HG02870 (cell line): ENCODE data around the gene COA6.
"Not testable (repeated sequence)": the region's sequence is repeated elsewhere in the genome, so short reads cannot be mapped to it uniquely, and the experiment has no call there.

Source experiments
- ATAC-seq: cut with Tn5 transposase; IDR thresholded peaks from one replicate; pipeline ENCODE4 v1.9.1; 2021; ENCODE audit warnings: mild to moderate bottlenecking, moderate library complexity; ENCODE audit not compliant: unreplicated experiment

The COA6 gene, protein sequence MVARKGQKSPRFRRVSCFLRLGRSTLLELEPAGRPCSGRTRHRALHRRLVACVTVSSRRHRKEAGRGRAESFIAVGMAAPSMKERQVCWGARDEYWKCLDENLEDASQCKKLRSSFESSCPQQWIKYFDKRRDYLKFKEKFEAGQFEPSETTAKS

GRCh38 chr1:234373064-234373958 is at the start of gene COA6:
Gene COA6 (plus strand): TSS chr1:234373456. CDS start chr1:234373467, 11 bp downstream.
- ATAC-seq = peak; percentile 93

GRCh38 chr1:234324821-234325220 is 48.4 kb upstream of the COA6 start:
- no peak for ATAC-seq

GRCh38 chr1:234325878-234326496 is 47.3 kb upstream of the COA6 start:
- ATAC-seq = no peak

- peak; percentile 74 for ATAC-seq
Observed at GRCh38 chr1:234326497-234327366, 46.5 kb upstream of the COA6 start.

DNA sequence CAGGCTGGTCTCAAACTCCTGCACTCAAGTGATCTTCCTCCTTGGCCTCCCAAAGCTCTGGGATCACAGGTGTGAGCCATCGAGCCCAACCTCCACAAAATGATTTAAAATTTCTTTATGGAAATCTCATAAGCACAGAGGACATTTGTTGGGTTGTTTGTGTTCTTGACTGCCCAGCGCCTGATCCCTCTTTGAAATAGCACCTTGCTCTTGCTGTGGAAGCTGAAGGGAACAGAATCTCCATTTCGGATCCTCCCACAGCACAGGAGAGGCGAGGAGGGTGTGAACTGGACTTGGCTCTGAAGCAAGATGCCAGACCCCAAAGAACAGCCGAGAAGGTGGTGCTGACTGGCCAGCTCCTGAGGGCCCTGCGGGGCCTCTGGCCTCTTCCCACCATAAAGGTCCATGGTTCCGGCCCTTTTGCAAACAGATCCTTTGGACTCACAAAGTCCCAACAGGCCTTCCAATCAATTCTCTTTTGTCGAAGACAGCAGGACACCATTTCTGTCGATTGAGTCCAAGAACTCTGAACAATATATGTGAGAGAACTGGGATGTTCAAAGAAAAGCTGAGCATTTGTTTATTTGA is 45.6 kb upstream of the COA6 start:
- no peak for ATAC-seq

DNA sequence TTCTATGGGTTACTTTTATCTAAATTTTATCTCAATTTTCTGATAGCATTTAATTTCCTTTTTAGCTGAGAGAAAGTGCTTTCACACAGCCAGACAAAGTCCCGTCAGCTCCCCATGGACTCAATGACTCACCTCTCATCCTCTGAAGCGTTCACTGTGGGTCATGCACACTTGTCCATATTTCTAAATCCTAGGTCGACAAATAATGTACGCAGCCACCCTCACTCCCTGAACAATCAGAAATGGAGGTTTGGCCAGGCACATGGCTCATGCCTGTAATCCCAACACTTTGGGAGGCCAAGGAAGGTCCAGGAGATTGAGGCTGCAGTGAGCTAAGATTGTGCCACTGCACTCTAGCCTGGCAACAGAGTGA is 42.4 kb upstream of the COA6 start:
- no peak for ATAC-seq

DNA sequence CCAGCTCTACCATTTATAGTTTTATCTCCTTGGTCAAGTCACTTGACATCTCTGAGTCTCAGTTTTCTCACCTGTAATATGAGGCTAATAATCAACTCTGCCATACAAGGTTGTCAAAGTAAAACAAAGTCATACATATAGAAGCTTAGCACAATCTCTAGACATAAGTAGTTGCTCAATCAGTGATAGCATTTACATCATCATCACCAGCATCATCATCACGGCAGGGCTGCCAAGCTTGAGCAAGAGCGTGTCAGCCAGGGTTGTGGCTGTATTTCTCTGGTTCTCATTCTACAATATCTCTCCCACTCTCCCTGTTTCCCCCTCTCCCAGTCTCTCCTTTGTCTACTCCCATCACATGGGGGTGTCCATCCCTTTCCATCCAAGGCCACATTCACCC is 41.7 kb upstream of the COA6 start:
- no peak for ATAC-seq

DNA sequence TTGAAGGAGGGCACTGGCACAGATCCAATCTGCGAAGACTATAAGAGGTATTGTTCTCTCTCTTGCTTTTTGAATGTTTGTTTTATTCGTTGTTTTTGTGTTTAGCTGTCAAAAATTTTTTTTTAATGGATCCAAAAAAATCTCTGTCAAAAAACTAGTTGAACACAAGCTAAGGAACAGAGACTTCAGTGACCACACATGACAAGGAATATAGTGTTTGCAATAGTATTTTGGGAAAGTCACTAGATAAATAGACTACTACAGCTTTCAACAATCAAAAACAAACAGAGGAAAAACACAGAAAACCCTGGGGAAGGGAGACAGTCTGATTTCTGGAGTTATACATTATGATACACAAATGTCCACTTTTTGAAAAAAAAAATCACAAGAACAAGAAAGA is 36.9 kb upstream of the COA6 start:
- no peak for ATAC-seq

DNA sequence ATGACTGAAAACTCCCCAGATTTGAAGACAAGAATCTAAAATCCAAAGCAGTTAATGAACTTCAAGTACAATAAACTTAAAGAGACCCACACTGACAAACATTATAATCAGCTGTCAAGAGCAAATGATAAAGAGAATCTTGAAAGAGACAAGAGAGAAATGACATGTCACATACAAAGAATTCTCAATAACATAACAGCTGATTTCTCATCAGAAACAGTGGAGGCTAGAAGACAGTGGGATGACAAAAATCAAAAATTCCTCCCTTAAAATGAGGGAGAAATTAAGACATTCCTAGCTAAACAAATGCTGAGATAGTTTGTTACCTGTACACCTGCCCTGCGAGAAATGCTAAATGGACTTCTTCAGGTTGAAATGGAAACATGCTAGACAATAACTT is 36.0 kb upstream of the COA6 start:
- ATAC-seq = no peak

GRCh38 chr1:234340528-234340927 is 32.7 kb upstream of the COA6 start:
- ATAC-seq = no peak

- no peak for ATAC-seq
Observed at GRCh38 chr1:234342774-234343173, 30.5 kb upstream of the COA6 start.

DNA sequence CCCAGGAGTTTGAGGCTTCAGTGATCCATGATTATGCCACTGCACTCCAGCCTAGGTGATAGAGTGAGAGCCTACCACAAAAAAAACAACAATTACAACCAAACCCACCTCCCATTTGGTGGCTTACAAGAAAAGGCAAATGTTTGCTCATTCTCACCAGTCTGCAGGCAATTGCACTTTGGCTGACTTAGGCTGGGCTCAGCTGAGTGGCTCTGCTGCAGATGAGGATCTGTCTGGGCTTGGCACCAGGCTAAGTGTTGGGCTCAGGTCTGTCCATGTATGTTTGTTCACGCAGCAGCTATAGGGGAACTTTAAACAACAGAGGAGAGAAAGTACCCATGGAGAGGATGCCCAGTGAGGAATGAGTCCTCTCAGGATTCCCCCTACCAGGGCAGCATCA is 28.0 kb upstream of the COA6 start:
- ATAC-seq = no peak

GRCh38 chr1:234348964-234349363 is 24.3 kb upstream of the COA6 start:
- no peak for ATAC-seq

- ATAC-seq = no peak
Observed at GRCh38 chr1:234355782-234356510, 17.3 kb upstream of the COA6 start.

GRCh38 chr1:234356615-234357269 is 16.5 kb upstream of the COA6 start:
- not testable (repeated sequence) for ATAC-seq

GRCh38 chr1:234357831-234358230 is 15.4 kb upstream of the COA6 start:
- no peak for ATAC-seq

- no peak for ATAC-seq
Observed at GRCh38 chr1:234361102-234361603, 12.1 kb upstream of the COA6 start.

DNA sequence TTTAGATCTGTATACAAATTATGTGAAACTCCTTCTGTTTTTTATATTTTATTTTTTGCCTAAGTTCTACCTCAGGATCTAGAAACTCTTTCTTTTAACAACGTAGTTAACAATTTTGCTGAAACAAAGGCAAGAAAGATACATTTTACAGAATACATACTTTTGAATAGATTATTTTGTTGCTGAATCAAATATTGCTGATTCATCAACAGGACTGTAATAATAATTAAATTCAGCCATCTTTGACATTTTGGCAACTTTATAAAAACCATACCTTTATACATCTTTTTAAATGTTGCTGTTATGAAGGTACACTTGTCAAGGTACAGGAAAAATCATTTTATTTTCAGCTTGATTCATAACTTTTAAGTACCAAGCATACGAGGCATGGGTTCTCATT is 10.7 kb upstream of the COA6 start:
- no peak for ATAC-seq

- no peak for ATAC-seq
Observed at GRCh38 chr1:234368320-234369032, 4.8 kb upstream of the COA6 start.
